Measurements from ENCODE around the gene KRTAP5-3. TPM values are rescaled to one million over a fixed set of nuclear protein-coding genes. Genes with fewer than 3 reads are reported as not detected.

KRTAP5-3 gene
- total and polyA plus RNA-seq, 9 of the 15 experiments (the other 6 are each of a cell fraction or from before 2014, with no cell fraction given): not detected

DNA sequence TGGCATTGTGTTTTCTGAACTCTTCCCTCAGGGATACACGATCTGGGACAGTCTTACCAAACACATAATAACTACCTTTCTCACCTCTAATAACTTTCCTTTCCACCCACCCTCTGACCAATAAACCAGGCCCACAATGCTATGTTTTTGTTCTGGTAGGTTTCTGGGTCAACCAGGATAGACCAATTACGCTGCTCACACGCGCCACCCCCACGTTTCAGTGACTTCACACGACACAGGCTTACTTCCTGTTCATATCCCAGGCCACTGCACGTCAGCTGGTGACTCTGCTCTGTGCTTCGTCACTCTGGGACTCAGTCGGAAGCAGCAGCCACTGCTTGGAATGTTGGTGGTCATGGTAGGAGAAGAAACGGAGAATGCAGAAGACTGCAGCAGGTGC is 11.2 kb upstream of the KRTAP5-3 start (continued):
- TF ChIP-seq EGR1 (conservative IDR thresholded peaks at IDR 0.05) (peak; percentile 49), JUND (IDR thresholded peaks at IDR 0.05; ENCODE audit: borderline replicate concordance, low read depth, low read length) (no peak), JUND (tag; IDR thresholded peaks at IDR 0.05; ENCODE audit: borderline replicate concordance, low read depth, low read length) (no peak), SRSF7 (optimal IDR thresholded peaks at IDR 0.05; ENCODE audit: low read depth, low read length) (no peak), MTA2 (IDR thresholded peaks at IDR 0.05; ENCODE audit: low read depth) (no peak), GABPB1 (CRISPR knock-in tag; IDR thresholded peaks at IDR 0.05) (peak; percentile 88), SRSF9 (IDR thresholded peaks at IDR 0.05; ENCODE audit: borderline replicate concordance, low read depth, low read length) (no peak), MEF2A (IDR thresholded peaks at IDR 0.05; ENCODE audit: control insufficient read depth, low read depth, low read length) (no peak), ZNF695 (CRISPR knock-in tag; IDR thresholded peaks at IDR 0.05) (no peak), PCBP2 (IDR thresholded peaks at IDR 0.05; ENCODE audit: low read depth, low read length, poor library complexity, severe bottlenecking) (no peak), HNRNPL (IDR thresholded peaks at IDR 0.05; ENCODE audit: low read depth, low read length) (no peak), SETDB1 (IDR thresholded peaks at IDR 0.05; ENCODE audit: low read length) (no peak), CBX8 (IDR thresholded peaks at IDR 0.05; ENCODE audit: borderline replicate concordance, extremely low read depth, low read depth, low read length, poor library complexity, severe bottlenecking) (no peak)
- TF ChIP-seq, protein P1, sequence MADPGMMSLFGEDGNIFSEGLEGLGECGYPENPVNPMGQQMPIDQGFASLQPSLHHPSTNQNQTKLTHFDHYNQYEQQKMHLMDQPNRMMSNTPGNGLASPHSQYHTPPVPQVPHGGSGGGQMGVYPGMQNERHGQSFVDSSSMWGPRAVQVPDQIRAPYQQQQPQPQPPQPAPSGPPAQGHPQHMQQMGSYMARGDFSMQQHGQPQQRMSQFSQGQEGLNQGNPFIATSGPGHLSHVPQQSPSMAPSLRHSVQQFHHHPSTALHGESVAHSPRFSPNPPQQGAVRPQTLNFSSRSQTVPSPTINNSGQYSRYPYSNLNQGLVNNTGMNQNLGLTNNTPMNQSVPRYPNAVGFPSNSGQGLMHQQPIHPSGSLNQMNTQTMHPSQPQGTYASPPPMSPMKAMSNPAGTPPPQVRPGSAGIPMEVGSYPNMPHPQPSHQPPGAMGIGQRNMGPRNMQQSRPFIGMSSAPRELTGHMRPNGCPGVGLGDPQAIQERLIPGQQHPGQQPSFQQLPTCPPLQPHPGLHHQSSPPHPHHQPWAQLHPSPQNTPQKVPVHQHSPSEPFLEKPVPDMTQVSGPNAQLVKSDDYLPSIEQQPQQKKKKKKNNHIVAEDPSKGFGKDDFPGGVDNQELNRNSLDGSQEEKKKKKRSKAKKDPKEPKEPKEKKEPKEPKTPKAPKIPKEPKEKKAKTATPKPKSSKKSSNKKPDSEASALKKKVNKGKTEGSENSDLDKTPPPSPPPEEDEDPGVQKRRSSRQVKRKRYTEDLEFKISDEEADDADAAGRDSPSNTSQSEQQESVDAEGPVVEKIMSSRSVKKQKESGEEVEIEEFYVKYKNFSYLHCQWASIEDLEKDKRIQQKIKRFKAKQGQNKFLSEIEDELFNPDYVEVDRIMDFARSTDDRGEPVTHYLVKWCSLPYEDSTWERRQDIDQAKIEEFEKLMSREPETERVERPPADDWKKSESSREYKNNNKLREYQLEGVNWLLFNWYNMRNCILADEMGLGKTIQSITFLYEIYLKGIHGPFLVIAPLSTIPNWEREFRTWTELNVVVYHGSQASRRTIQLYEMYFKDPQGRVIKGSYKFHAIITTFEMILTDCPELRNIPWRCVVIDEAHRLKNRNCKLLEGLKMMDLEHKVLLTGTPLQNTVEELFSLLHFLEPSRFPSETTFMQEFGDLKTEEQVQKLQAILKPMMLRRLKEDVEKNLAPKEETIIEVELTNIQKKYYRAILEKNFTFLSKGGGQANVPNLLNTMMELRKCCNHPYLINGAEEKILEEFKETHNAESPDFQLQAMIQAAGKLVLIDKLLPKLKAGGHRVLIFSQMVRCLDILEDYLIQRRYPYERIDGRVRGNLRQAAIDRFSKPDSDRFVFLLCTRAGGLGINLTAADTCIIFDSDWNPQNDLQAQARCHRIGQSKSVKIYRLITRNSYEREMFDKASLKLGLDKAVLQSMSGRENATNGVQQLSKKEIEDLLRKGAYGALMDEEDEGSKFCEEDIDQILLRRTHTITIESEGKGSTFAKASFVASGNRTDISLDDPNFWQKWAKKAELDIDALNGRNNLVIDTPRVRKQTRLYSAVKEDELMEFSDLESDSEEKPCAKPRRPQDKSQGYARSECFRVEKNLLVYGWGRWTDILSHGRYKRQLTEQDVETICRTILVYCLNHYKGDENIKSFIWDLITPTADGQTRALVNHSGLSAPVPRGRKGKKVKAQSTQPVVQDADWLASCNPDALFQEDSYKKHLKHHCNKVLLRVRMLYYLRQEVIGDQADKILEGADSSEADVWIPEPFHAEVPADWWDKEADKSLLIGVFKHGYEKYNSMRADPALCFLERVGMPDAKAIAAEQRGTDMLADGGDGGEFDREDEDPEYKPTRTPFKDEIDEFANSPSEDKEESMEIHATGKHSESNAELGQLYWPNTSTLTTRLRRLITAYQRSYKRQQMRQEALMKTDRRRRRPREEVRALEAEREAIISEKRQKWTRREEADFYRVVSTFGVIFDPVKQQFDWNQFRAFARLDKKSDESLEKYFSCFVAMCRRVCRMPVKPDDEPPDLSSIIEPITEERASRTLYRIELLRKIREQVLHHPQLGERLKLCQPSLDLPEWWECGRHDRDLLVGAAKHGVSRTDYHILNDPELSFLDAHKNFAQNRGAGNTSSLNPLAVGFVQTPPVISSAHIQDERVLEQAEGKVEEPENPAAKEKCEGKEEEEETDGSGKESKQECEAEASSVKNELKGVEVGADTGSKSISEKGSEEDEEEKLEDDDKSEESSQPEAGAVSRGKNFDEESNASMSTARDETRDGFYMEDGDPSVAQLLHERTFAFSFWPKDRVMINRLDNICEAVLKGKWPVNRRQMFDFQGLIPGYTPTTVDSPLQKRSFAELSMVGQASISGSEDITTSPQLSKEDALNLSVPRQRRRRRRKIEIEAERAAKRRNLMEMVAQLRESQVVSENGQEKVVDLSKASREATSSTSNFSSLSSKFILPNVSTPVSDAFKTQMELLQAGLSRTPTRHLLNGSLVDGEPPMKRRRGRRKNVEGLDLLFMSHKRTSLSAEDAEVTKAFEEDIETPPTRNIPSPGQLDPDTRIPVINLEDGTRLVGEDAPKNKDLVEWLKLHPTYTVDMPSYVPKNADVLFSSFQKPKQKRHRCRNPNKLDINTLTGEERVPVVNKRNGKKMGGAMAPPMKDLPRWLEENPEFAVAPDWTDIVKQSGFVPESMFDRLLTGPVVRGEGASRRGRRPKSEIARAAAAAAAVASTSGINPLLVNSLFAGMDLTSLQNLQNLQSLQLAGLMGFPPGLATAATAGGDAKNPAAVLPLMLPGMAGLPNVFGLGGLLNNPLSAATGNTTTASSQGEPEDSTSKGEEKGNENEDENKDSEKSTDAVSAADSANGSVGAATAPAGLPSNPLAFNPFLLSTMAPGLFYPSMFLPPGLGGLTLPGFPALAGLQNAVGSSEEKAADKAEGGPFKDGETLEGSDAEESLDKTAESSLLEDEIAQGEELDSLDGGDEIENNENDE (IDR thresholded peaks at IDR 0.05; ENCODE audit: low read depth, low read length): no peak
- TF ChIP-seq, protein P2, sequence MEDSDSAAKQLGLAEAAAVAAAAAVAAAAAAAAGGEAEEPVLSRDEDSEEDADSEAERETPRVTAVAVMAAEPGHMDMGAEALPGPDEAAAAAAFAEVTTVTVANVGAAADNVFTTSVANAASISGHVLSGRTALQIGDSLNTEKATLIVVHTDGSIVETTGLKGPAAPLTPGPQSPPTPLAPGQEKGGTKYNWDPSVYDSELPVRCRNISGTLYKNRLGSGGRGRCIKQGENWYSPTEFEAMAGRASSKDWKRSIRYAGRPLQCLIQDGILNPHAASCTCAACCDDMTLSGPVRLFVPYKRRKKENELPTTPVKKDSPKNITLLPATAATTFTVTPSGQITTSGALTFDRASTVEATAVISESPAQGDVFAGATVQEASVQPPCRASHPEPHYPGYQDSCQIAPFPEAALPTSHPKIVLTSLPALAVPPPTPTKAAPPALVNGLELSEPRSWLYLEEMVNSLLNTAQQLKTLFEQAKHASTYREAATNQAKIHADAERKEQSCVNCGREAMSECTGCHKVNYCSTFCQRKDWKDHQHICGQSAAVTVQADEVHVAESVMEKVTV (CRISPR knock-in tag; IDR thresholded peaks at IDR 0.05): no peak

Measured in K562 (cell line).